NK-92 (cell line): ENCODE measurements around the gene STAT2.
"Not testable (repeated sequence)": the region's sequence is repeated elsewhere in the genome, so short reads cannot be mapped to it uniquely, and the experiment has no call there.

Source experiments
- DNase-seq: peaks from one replicate; lab custom pipeline; 2025; ENCODE audit not compliant: unreplicated experiment; lab: John Stamatoyannopoulos, UW

Gene STAT2

GRCh38 chr12:56359851-56360767 is at the start of gene STAT2:
Gene STAT2, minus strand, starts transcription at chr12:56360107. Its CDS starts 3,536 bp downstream, at chr12:56356571.
- peak; percentile 93 for DNase-seq

DNA sequence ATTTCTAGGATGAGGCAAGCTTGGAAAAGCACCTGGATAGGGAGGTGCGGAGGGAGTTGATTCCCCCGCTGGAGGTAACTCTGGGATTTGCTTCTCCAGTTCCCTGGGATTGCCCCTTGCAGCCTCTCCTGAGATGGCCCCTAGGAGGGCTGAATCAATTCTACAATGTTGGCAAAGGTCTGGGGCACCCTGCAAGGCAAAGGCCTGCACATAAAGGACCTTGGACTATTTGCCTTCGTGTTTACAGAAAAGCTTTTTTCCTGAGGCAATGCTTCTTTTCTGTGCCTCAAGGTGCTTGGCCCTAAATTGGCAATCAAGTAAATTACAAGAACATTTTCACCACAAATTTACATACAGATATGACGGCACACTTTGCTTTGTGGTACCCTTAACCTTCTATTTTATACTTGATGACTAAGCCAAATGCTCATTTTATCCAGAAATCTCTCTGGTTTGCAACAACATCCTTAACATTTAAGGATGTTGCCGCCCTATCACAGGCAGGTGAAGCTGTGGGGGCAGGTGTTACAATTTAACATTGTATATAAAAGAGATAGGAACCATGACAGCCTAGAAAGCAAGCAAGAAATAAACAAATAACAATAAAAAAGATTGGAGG is 49.0 kb upstream of the STAT2 start:
- no peak for DNase-seq

DNA sequence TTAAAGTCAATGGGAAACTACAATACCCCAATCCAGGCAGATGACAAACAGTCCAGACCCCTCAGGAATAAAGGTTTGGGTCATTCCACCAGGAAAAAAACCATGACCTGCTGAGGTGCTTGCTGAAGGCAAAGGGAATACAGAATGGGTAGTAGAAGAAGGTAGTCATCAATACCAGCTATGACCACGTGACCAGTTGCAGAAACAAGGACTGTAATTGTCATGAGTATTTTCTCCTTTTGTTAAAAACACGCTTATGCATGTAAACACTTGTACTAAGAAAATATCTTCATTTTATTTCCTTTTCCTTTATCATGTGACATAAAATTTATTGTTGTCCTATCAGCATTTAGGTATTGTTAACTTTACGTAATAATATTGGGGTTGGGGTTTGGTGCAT is 44.3 kb upstream of the STAT2 start:
- not testable (repeated sequence) for DNase-seq

GRCh38 chr12:56401612-56402011 is 41.7 kb upstream of the STAT2 start:
- not testable (repeated sequence) for DNase-seq

DNA sequence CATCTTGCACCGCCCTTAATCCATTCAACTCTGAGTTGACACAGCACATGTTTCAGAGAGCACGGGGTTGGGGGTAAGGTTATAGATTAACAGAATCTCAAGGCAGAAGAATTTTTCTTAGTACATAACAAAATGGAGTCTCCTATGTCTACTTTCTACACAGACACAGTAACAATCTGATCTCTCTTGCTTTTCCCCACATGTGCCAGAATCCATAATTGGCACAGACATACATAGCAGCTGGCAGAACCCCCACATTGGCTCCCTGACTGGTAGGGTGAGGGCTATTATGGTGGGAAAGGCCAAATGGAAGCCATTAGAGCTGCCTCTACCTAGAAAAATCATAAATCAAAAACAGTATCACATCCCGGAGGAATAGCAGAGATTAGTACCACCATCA is 41.2 kb upstream of the STAT2 start:
- DNase-seq, result not testable (repeated sequence)

DNA sequence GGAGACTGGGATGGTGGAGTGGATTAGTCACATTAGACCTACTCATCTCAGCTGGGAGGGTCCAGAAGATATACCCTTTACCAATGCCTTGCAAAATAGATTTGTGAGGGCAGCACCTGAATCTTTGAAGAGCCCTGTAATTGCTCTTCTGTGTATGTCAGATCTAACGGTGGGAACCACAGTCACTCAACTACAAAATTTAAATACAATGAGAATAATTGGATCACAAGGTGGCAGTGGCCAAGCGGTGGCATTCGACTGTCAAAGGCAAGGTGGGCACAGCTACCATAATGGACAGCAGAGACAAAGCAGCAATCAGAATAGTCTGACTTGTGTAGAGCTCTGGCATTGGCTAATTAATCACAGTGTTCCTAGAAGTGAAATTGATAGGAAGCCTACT is 39.6 kb upstream of the STAT2 start:
- not testable (repeated sequence) for DNase-seq

DNA sequence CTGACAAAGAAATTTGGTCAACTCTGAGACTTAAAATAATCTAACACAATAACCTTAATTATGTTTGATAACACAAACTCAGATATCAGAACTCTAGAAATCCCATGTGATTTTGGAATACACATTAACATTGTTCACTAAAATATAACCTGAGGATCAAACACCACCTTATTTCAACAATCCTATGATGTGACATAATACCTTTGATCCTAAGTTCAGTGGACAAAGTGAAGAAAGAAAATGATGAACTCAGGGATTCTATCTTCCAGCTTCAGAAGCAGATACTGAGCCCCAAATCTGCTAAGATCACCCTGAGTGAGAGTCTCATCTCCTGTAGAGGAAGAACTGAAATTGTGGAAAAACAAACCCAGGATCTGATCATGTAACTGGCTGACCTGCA is 38.4 kb upstream of the STAT2 start:
- DNase-seq, result no peak

DNA sequence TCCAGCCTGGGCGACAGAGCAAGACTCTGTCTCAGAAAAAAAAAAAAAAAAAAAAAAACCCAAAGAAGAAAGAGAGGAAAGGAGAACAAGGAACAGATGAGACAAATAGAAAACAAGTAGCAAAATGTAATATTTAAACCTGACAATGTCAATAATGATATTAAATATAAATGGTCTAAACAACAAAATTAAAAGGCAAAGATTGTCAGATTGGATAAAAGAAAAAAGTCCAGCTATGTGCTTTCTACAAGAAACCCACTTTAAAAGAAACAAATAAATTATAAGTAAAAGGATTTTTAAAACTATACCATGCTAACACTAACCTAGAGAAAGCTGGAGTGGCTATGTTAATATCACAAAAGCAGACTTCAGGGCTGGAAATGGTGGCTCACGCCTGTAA is 32.4 kb upstream of the STAT2 start:
- DNase-seq, result no peak

GRCh38 chr12:56391721-56392120 is 31.8 kb upstream of the STAT2 start:
- no peak for DNase-seq

GRCh38 chr12:56389412-56389811 is 29.5 kb upstream of the STAT2 start:
- no peak for DNase-seq

- DNase-seq, result no peak
These were observed 27.3 kb upstream of the STAT2 start for GRCh38 chr12:56387152-56387736.

GRCh38 chr12:56385873-56386272 is 26.0 kb upstream of the STAT2 start:
- DNase-seq, result no peak

GRCh38 chr12:56382611-56383010 is 22.7 kb upstream of the STAT2 start:
- DNase-seq, result no peak

GRCh38 chr12:56377989-56378316 is 18.0 kb upstream of the STAT2 start:
- no peak for DNase-seq

GRCh38 chr12:56377310-56377988 is 17.5 kb upstream of the STAT2 start:
- no peak for DNase-seq

GRCh38 chr12:56375598-56376434 is 15.9 kb upstream of the STAT2 start:
- DNase-seq, result no peak

DNA sequence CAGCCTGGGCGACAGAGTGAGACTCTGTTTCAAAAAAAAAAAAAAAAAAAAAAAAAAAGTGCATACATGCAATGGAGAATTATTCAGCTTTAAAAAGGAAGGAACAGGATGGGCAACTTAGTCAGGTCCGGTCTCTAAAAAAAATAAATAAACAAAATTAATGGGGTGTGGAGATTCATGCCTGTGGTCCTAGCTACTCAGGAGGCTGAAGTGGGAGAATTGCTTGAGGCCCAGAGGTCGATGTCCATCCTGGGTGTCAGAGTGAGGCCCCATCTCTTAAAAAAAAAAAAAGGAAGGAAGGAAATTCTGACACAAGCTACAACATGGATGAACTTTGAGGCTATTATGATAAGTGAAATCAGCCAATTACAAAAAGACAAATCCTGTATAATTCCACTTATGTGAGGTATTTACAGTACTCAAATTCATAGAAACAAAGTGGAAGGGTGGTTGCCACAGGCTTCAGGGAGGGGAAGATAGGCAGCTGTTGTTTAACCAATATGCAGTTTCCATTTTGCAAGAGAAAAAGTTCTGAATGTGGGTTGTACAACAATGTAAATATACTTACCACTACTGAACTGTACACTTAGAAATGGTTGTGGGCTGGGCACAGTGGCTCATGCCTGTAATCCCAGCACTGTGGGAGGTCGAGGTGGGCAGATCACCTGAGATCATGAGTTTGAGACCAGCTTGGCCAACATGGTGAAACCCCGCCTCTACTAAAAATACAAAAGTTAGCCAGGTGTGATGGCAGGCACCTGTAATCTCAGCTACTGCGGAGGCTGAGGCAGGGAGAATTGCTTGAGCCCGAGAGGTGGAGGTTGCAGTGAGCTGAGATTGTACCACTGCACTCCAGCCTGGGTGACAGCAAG is 15.1 kb upstream of the STAT2 start:
- no peak for DNase-seq

GRCh38 chr12:56373515-56373914 is 13.6 kb upstream of the STAT2 start:
- DNase-seq, result no peak

DNA sequence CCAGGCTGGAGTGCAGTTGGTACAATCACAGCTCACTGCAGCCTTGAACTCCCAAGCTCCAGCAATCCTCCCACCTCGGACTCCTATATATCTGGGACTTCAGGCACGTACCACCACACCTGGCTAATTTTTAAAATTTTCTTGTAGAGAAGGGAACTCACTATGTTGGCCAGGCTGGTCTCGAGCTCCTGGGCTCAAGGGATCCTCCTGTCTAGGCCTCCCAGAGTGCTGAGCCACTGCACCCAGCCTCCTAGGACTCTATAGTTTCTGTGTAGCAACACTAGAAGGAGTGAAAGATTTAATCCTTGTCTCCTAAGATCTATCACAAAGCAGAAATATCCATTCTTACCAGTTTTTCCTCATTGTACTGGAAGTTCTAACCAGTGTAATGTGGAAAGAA is 7.0 kb upstream of the STAT2 start:
- no peak for DNase-seq
